Endothelial cell of umbilical vein (primary cell): ENCODE measurements around the gene PIGX. TPM values are rescaled to one million over a fixed set of nuclear protein-coding genes. Genes with fewer than 3 reads are reported as not detected.
A peak's percentile ranks its signal among the peaks of the same experiment; 100 is the strongest.

Source experiments
- BruUV-seq: library from RNA; stranded (reverse); fragments of 400-500 nt; replicated peaks from 2 replicates; lab custom pipeline; 2021; lab: Mats Ljungman, UMichigan
- CTCF ChIA-PET: fragments of 300-600, 350-600 bp; sonication (Branson Sonifier 250); formaldehyde crosslinking; loops from one replicate; lab custom pipeline; 2021; ENCODE audit warnings: antibody characterized with exemption, inconsistent platforms; lab: Charles Lee
- POLR2A ChIA-PET: fragments of 300-600, 350-600 bp; sonication (Branson Sonifier 250); formaldehyde crosslinking; loops from one replicate; lab custom pipeline; 2021; ENCODE audit warnings: antibody characterized with exemption, inconsistent platforms; lab: Charles Lee
- DNase-seq: peaks from one replicate; pipeline ENCODE4 v3.0.0-alpha.2; 2011; ENCODE audit warnings: low read depth, low spot score
- FAIRE-seq: peaks from 2 replicates; lab custom pipeline; 2011; peaks lifted over from hg19 to GRCh38; lab: Jason Lieb, UNC
- H2AFZ ChIP-seq: 2 replicates; pipeline ENCODE4 v1.6.0; 2012; ENCODE audit warnings: low read depth, low read length, control low read depth, inconsistent platforms
- H3K27ac ChIP-seq: 2 replicates; pipeline ENCODE4 v1.5.1; 2011; ENCODE audit warnings: low read depth, mild to moderate bottlenecking, control low read depth, low read length, moderate library complexity; ENCODE audit not compliant: insufficient read depth
- H3K27me3 ChIP-seq, 2 experiments: 2 replicates each; pipeline versions ENCODE4 v1.6.0 to v1.6.1; 2011; ENCODE audit warnings: low read length in 2 of 2, mixed read lengths in 1 of 2; ENCODE audit not compliant: control insufficient read depth in 2 of 2, insufficient read depth in 2 of 2
- H3K36me3 ChIP-seq, 2 experiments: 2 replicates in 1 of 2; 3 replicates in 1 of 2; pipeline ENCODE4 v1.5.1; 2011; ENCODE audit warnings: low read length in 2 of 2, mild to moderate bottlenecking in 1 of 2, moderate library complexity in 1 of 2; ENCODE audit not compliant: control insufficient read depth in 2 of 2, insufficient read depth in 2 of 2; ENCODE audit errors: extremely low read depth in 1 of 2
- H3K4me1 ChIP-seq: 3 replicates; pipeline ENCODE4 v1.5.1; 2011; ENCODE audit warnings: mild to moderate bottlenecking, low read length; ENCODE audit not compliant: control insufficient read depth, insufficient read depth; ENCODE audit errors: extremely low read depth
- H3K4me2 ChIP-seq: 2 replicates; pipeline ENCODE4 v1.6.1; 2011; ENCODE audit warnings: low read length, control low read depth, mixed read lengths; ENCODE audit not compliant: insufficient read depth
- H3K4me3 ChIP-seq, 3 experiments: fragments of 200-600 bp in 1 of 3; sonication (generic), shearing (Covaris generic) in 1 of 3; replicated peaks in 1 of 3; 2 replicates each; pipeline ENCODE4 v1.5.1; 2011 to 2016; ENCODE audit warnings: control low read depth in 3 of 3, low read length in 3 of 3, mild to moderate bottlenecking in 2 of 3, inconsistent platforms in 1 of 3, low read depth in 1 of 3, moderate library complexity in 1 of 3; ENCODE audit not compliant: insufficient read depth in 1 of 3
- H3K79me2 ChIP-seq: 2 replicates; pipeline ENCODE4 v1.6.0; 2012; ENCODE audit warnings: low read length, inconsistent platforms; ENCODE audit not compliant: control insufficient read depth, insufficient read depth
- H3K9ac ChIP-seq: replicated peaks from 2 replicates; pipeline ENCODE3; 2011; ENCODE audit warnings: low read length, control low read depth; ENCODE audit not compliant: insufficient read depth; ENCODE audit errors: extremely low read depth
- H3K9me1 ChIP-seq: replicated peaks from 3 replicates; pipeline ENCODE4 v1.6.0; 2011; ENCODE audit warnings: mild to moderate bottlenecking, low read length; ENCODE audit not compliant: control insufficient read depth, insufficient read depth; ENCODE audit errors: extremely low read depth
- H3K9me3 ChIP-seq: replicated peaks from 2 replicates; pipeline ENCODE4 v1.5.1; 2012; ENCODE audit warnings: low read length, inconsistent platforms; ENCODE audit not compliant: control insufficient read depth, insufficient read depth
- H4K20me1 ChIP-seq: replicated peaks from 2 replicates; pipeline ENCODE3; 2011; ENCODE audit warnings: mild to moderate bottlenecking, low read length; ENCODE audit not compliant: control insufficient read depth, insufficient read depth; ENCODE audit errors: extremely low read depth
- FOS ChIP-seq: IDR thresholded peaks from 2 replicates; pipeline ENCODE4 v1.6.1; 2011; ENCODE audit warnings: mild to moderate bottlenecking, low read length, moderate library complexity, borderline replicate concordance; ENCODE audit not compliant: insufficient read depth
- GATA2 ChIP-seq: IDR thresholded peaks from 2 replicates; pipeline ENCODE4 v1.7.0; 2011; ENCODE audit warnings: low read depth, mild to moderate bottlenecking, moderate library complexity, mixed read lengths, low read length; ENCODE audit not compliant: insufficient read length, insufficient read depth
- JUN ChIP-seq: IDR thresholded peaks from 2 replicates; pipeline ENCODE4 v1.6.1; 2011; ENCODE audit warnings: borderline replicate concordance, low read depth; ENCODE audit not compliant: insufficient read length, insufficient read depth
- POLR2A ChIP-seq: IDR thresholded peaks from 2 replicates; pipeline ENCODE4 v1.6.1; 2012; ENCODE audit warnings: low read depth, mild to moderate bottlenecking, control low read depth, low read length
- dilution Hi-C: fragments of 300-500 bp; cut with MboI; formaldehyde crosslinking; loops from one replicate; pipeline ENCODE4 v1.15.0; 2019; ENCODE audit warnings: low sequenced_read_pairs; ENCODE audit not compliant: extremely low pct_ligation_motif_present
- intact Hi-C: fragments of 100-400 bp; cut with micrococcal nuclease; formaldehyde crosslinking; loops from one replicate; pipeline ENCODE4 v1.10.0; 2022
- polyA plus RNA-seq, 4 experiments: library from polyadenylated mRNA; depleted of rRNA in 3 of 4; stranded (reverse) in 3 of 4; unstranded in 1 of 4; fragments of >200 nt; gene quantifications; 2 replicates each; pipeline versions ENCODE4 v1.2.1 to v1.2.3, GENCODE V29; 2011 to 2012; ENCODE audit warnings: missing spikeins in 1 of 4
- total RNA-seq: library from RNA; stranded (reverse); gene quantifications from 2 replicates; pipeline ENCODE4 v1.2.3, GENCODE V29; 2021
- TF ChIP-seq, protein P1 (sequence below): IDR thresholded peaks from 2 replicates; pipeline ENCODE4 v1.6.1; 2011; ENCODE audit not compliant: insufficient read depth, insufficient read length

The PIGX gene
- total and polyA plus RNA-seq, 2 donors (not counting 3 experiments of a cell fraction or from before 2014, with no cell fraction given): 9.2 to 14.0 TPM

DNA sequence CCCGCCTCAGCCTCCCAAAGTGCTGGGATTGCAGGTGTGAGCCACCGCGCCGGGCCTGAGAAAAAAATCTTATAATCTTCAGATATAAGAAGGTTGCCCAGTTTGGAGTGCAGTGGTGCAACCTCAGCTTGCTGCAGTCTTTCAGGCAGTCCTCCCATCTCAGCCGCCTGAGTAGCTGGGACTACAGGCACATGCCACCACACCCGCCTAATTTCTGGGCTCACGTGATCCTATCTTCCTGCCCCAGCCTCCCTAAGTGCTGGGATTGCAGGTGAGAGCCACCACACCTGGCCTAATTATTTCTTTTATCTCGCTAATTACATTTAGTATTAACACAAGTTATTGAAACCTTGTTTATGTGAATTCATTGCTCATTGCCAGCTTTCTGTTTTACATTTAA, 41.0 kb downstream of the PIGX start:
- Histone ChIP-seq H3K27ac (no peak overlapping the region), H3K36me3 (peaks cover 2% of the 10 kb centered on the region in 2 experiments), H3K79me2 (peaks cover 84% of the 10 kb centered on the region), H2AFZ (no peak overlapping the region), H3K9me1 (no peaks in the 10 kb centered on the region), H3K4me3 (no peak overlapping the region), H3K27me3 (no peaks in the 10 kb centered on the region), H3K9me3 (no peaks in the 10 kb centered on the region), H3K9ac (no peak overlapping the region), H3K4me1 (peaks cover 6% of the 10 kb centered on the region), H4K20me1 (peaks cover 7% of the 10 kb centered on the region), H3K4me2 (no peak overlapping the region)
- TF ChIP-seq, protein P1, sequence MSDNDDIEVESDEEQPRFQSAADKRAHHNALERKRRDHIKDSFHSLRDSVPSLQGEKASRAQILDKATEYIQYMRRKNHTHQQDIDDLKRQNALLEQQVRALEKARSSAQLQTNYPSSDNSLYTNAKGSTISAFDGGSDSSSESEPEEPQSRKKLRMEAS: no peak
- TF ChIP-seq GATA2: no peak
- TF ChIP-seq JUN: no peak
- no peak for TF ChIP-seq POLR2A
- TF ChIP-seq FOS: no peak
- no peak for FAIRE-seq
- dilution Hi-C loops (no loop called here), intact Hi-C loops (no loop called here)
- ChIA-PET CTCF (interaction anchor here (0.5 kb wide), 1 partner anchor 65 kb away, joined by 3 read pairs; no protein-coding TSS in a partner anchor), POLR2A (no interaction called here)
- DNase-seq: no peak
- no TSS peak for BruUV-seq

DNA sequence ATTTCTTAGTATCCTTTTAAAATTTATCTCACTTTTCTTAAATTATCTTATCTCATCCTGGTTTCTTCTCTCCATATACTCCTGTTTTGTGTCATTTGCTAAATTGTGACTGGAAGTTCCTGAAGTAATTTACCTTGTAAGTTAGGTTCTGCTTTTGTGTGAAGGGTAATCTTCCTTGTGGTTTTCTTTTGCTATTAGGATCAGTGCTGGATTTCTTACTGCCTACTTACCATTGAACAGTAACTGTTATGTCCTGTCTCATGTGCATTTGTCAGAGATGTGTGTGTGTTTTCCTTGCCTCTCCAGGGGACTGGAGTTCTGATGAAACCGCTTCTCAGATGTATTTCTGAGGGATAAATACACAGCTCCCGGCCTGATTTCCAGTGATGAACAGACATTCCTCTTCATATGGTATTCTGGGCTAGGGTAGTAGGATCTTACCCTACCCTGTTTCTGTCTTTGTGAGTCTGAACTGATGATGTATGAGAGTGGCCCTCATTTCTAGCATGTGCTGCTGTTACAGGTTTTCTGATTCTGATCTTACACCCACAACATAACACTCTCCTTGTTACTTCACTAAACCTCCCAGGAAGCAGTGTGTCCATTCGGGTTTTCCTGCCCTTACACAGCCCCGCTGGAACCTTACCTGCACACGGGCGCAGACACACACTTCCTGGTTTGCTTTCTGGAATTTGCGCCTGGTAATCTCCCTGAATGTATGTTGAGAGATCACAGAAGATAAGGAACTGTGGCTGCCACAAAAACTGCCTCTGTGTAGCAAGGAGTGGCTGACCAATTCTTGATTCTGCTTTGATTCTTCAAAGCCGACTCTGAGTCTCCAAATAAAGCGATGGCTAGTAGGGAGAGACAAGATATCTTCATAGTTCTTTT, 42.2 kb downstream of the PIGX start:
- dilution Hi-C loops (no loop called here), intact Hi-C loops (no loop called here)
- H3K79me2 ChIP-seq: peaks cover 83% of the 10 kb centered on the region
- H3K9me1 ChIP-seq: no peaks in the 10 kb centered on the region
- FAIRE-seq (no peak), DNase-seq (peak; percentile 8)
- no peak overlapping the region for H3K27ac ChIP-seq
- H3K4me2 ChIP-seq: no peak overlapping the region
- H3K36me3 ChIP-seq: peaks cover 0 to 2% of the 10 kb centered on the region in 2 experiments
- H3K4me1 ChIP-seq: peaks cover 6% of the 10 kb centered on the region
- ChIA-PET POLR2A (no interaction called here), CTCF (no interaction called here)
- TF ChIP-seq GATA2 (peak; percentile 10), JUN (no peak)
- H2AFZ ChIP-seq: no peak overlapping the region
- H4K20me1 ChIP-seq: peaks cover 7% of the 10 kb centered on the region
- no peaks in the 10 kb centered on the region for H3K27me3 ChIP-seq
- H3K4me3 ChIP-seq: no peak overlapping the region
- no TSS peak for BruUV-seq
- H3K9ac ChIP-seq: no peak overlapping the region
- H3K9me3 ChIP-seq: no peaks in the 10 kb centered on the region
